ENCODE measurements around the gene HOXD11. TPM values are rescaled to one million over a fixed set of nuclear protein-coding genes. Genes with fewer than 3 reads are reported as not detected.

HOXD11 gene
- total RNA-seq, 4 donors from 2014 or later, result not detected

DNA sequence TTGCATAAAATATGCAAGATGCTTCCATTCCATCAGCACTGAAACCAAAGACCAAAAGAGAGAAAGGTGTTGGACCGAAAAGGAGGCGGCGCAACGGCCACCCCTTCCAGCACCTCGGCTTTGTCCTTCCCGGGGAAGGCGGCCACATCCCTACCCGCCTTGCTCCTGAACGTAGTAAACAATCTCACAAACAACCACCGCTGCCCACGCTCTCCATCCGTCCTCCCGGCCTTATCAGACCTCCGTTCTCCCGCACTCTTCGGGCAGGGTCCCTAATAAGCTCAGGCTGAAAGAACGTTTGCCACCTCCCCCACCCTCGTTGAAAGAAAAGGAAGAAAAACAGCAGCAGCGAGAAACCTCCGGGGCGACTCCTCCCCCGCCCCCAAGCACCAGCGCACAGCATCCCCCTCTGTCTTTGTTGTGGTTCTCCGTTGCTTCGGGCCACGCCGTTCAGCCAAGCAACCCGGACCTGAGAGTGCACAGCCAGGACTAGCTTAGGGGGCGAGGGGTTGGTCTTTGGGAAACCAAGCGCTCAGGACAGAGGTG lies 27.7 kb upstream of the HOXD11 start:
- ATAC-seq, result no peak
- TF ChIP-seq POLR2AphosphoS5 (IDR thresholded peaks at IDR 0.05), result no peak
- TF ChIP-seq, protein P1, sequence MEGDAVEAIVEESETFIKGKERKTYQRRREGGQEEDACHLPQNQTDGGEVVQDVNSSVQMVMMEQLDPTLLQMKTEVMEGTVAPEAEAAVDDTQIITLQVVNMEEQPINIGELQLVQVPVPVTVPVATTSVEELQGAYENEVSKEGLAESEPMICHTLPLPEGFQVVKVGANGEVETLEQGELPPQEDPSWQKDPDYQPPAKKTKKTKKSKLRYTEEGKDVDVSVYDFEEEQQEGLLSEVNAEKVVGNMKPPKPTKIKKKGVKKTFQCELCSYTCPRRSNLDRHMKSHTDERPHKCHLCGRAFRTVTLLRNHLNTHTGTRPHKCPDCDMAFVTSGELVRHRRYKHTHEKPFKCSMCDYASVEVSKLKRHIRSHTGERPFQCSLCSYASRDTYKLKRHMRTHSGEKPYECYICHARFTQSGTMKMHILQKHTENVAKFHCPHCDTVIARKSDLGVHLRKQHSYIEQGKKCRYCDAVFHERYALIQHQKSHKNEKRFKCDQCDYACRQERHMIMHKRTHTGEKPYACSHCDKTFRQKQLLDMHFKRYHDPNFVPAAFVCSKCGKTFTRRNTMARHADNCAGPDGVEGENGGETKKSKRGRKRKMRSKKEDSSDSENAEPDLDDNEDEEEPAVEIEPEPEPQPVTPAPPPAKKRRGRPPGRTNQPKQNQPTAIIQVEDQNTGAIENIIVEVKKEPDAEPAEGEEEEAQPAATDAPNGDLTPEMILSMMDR (IDR thresholded peaks at IDR 0.05), result no peak
- TF ChIP-seq POLR2A (IDR thresholded peaks at IDR 0.05), result no peak
- no peak for TF ChIP-seq EP300 (IDR thresholded peaks at IDR 0.05)
- H3K36me3 ChIP-seq, result no peaks in the 10 kb centered on the region
- H3K4me3 ChIP-seq, result peak overlapping the region in 1 of 2 donors; percentile 32
- H3K27ac ChIP-seq, result no peak overlapping the region
- H3K27me3 ChIP-seq, result peaks cover 100% of the 10 kb centered on the region
- H3K4me1 ChIP-seq, result peaks cover 0 to 40% (median 16%) of the 10 kb centered on the region in 3 donors
- 0 to 4% methylated on average over 3 to 21 of the region's 30 CpGs for WGBS, 2 donors (ENCODE audit: low coverage in 1 of 2)
- peaks cover 0 to 30% (median 0%) of the 10 kb centered on the region in 3 donors for H3K9me3 ChIP-seq

DNA sequence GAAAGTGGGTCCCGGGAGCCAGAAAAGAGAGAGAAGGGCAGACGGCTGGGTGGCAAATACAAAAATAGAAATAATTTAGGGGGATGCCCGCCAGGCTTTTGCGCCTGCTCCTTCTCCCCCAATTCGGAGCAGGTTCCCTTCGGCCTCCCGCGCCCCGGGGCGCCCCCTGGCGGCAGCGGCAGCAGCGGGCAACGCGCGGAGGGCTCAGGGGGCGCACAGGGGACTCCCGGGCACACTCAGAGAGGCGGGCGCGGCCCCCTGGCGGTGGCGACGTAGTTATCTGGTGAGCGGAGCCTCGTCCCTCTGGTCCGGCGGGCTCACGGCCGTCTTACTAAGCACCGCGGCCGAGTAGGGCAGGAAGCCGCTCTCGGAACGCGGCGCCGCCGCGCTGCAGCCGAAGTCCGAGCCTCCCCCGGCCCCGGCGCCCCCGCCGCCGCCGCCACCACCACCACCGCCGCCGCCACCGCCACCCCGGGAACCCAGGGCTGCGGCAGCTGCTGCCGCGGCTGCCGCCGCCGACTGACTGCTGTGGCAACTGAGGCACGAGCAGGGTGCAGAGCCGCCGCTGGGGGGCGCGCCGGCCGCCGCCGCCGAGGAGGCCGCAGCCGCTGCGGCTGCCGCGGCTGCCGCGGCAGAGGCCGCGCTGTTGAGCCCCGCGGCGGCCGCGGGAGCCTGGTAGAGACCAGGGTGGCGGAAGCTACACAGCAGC lies 27.1 kb upstream of the HOXD11 start:
- H3K9me3 ChIP-seq, result peaks cover 0 to 30% (median 0%) of the 10 kb centered on the region in 3 donors
- peaks cover 100% of the 10 kb centered on the region for H3K27me3 ChIP-seq
- H3K4me3 ChIP-seq, result peak overlapping the region in 1 of 2 donors; percentile 32
- H3K27ac ChIP-seq, result no peak overlapping the region
- TF ChIP-seq EP300 (IDR thresholded peaks at IDR 0.05) (no peak), POLR2AphosphoS5 (IDR thresholded peaks at IDR 0.05) (no peak), POLR2A (IDR thresholded peaks at IDR 0.05) (no peak)
- TF ChIP-seq, protein P1 (IDR thresholded peaks at IDR 0.05), result peak in 3 of 4 experiments; percentile 18 to 62 (median 32)
- peaks cover 0 to 46% (median 20%) of the 10 kb centered on the region in 3 donors for H3K4me1 ChIP-seq
- 0% methylated on average over 2 of the region's 86 CpGs; no CpG with 5 or more reads in 1 of the 2 donors for WGBS, 2 donors (ENCODE audit: low coverage in 1 of 2)
- peak; percentile 38 for ATAC-seq
- no peaks in the 10 kb centered on the region for H3K36me3 ChIP-seq

DNA sequence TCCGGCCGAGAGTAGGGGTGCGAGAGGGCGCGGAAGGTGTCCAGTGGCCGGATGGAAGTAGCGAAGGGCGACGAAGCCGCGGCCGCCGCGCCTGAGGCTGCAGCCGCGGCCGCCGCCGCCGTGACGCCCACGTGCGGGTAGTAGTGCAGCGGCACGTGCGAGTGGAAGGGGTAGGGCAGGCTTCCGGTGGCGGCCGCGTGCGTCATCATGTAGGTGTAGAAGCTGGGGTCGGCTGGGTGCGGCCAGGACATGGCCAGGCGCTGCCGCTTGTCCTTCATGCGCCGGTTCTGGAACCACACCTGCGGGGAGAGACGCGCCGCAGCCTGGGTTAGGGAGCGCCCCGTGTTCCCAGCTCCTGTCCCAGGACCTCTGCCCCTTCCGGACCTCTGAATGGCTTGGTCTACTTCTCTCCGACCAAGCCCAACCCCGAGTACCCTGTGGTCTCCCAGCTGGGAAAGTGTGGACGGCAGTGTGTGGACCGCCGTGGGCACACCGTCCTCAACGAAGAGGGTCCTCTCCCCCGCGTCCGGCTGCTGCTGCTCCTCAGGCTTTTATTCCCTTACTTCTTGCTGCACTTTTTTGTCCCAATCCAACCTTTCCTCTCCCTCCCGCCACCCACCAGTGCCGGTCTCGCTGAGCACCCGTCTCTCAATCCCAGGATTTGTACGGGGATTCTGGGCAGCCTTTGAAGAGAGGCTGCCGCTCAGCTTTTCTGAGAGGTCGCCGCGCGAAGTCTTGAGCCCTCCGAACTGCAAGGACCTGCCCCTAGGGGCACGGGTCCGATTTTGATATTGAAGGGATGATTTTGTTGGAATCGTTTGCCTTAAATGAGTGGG lies 26.3 kb upstream of the HOXD11 start:
- ATAC-seq, result peak; percentile 16
- peaks cover 100% of the 10 kb centered on the region for H3K27me3 ChIP-seq

DNA sequence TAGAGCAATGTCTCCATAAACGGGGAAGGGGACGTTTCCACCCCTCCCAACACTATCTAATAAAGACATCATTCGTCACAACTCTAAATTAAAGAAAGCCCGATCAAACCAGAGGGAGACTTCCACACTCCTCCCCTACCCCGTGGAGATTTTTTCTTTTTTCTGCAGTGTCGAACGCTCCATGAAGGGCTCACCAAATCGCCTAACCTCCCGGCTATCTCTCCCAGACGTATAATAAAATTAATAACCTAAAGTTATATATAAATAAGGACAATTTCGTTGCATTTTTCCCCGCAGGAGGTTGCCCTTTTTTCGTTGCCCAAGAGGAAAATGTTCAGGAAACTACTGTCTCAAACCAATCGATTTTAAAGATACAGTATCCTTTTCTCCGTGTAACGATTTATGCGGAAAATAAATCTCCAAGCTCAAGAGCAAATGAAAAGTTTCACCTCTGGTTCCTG lies 25.7 kb upstream of the HOXD11 start:
- peaks cover 0 to 60% (median 29%) of the 10 kb centered on the region in 3 donors for H3K4me1 ChIP-seq

More for the DNA sequence above, 26.3 kb upstream of the HOXD11 start:
- WGBS, 2 donors (ENCODE audit: low coverage in 1 of 2), result 10% methylated on average over 12 to 25 of the region's 68 CpGs
- Histone ChIP-seq H3K9me3 (peaks cover 0 to 26% (median 0%) of the 10 kb centered on the region in 3 donors), H3K4me3 (peak overlapping the region in 1 of 2 donors; percentile 32), H3K4me1 (peaks cover 0 to 54% (median 25%) of the 10 kb centered on the region in 3 donors), H3K27ac (no peak overlapping the region), H3K36me3 (no peaks in the 10 kb centered on the region)
- TF ChIP-seq POLR2AphosphoS5 (IDR thresholded peaks at IDR 0.05) (no peak), EP300 (IDR thresholded peaks at IDR 0.05) (no peak), POLR2A (IDR thresholded peaks at IDR 0.05) (no peak)
- TF ChIP-seq, protein P1 (IDR thresholded peaks at IDR 0.05), result no peak

More for the DNA sequence above, 25.7 kb upstream of the HOXD11 start:
- Histone ChIP-seq H3K27me3 (peaks cover 100% of the 10 kb centered on the region), H3K4me3 (no peak overlapping the region), H3K27ac (no peak overlapping the region), H3K9me3 (peaks cover 0 to 20% (median 0%) of the 10 kb centered on the region in 3 donors), H3K36me3 (no peaks in the 10 kb centered on the region)
- ATAC-seq, result no peak
- no peak for TF ChIP-seq EP300 (IDR thresholded peaks at IDR 0.05)
- TF ChIP-seq, protein P1 (IDR thresholded peaks at IDR 0.05), result no peak
- no peak for TF ChIP-seq POLR2AphosphoS5 (IDR thresholded peaks at IDR 0.05)
- no peak for TF ChIP-seq POLR2A (IDR thresholded peaks at IDR 0.05)
- 6 to 7% methylated on average over 16 to 17 of the region's 17 CpGs for whole genome bisulfite sequencing, 2 donors (ENCODE audit: low coverage in 1 of 2)
